HG03066 (cell line): Measurements from ENCODE around the gene UBE4B.

Experiments
- ATAC-seq: cut with Tn5 transposase; IDR thresholded peaks from one replicate; pipeline ENCODE4 v1.9.1; 2021; ENCODE audit warnings: low read depth; ENCODE audit not compliant: unreplicated experiment

The UBE4B gene

DNA sequence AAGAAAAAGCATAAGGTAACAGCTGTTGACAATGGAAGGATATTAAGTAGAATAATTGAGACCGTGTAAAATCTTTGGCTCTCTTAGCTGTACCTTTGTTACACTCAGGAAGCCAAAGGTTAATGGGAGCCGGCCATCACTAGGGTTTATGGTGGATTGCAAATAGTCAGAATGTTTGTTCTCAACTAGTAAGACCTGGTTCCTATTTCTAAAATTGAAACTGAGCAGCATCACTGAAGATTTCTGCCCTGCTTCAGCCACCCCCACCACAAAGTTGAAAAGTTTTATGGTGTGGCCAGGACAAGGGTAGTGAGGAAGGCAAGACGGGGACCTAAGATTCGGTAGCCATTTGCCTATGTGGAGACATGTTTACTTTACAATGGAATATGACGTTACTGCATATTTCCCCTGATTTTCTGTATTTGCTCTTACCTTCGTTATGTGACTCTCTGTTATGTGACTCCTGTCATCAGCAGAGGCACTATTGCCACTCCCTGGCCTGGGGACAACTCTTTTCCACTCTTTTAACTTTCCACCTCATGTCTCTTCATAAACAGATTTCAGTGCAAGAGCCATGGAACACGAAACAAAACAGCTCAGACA, 136.3 kb downstream of the UBE4B start:
- no peak for ATAC-seq

DNA sequence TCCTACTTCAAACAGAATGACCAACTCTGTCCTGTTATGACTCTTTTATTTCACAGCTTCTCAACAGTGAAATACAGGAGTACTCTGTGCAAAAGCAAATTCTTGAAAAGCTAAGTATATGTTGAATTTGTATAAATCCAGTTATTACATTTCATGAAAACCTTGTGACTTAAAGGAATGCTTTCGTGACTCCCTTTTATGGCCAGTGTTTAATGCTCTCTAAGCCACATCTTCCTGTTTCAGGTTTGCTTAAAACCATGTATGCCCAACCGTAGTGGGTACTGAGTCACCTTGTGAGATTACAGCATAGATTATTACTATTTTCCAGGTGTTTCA, 137.4 kb downstream of the UBE4B start:
- ATAC-seq = no peak

DNA sequence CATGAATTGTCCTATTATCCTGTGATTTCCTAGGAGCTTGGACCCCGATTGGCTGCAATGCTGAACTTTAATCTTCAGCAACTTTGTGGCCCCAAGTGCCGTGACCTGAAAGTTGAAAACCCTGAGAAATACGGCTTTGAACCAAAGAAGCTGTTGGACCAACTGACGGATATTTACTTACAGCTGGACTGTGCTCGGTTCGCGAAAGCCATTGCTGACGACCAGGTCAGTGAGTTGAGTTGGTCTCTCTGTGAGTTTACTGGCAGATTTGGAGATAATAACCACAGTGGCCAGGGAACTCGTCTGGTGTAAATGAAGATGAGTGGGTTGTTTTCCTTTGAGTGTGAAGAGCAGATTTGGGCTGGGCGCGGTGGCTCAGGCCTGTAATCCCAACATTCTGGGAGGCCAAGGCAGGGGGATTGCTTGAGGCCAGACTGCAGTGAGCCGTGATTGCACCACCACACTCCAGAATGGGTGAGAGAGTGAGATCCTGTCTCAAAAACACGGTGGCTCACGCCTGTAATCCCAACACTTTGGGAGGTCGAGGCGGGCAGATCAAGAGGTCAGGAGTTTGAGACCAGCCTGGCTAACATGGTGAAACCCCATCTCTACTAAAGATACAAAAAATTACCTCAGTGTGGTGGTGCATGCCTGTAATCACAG, 138.5 kb downstream of the UBE4B start:
- ATAC-seq = no peak

DNA sequence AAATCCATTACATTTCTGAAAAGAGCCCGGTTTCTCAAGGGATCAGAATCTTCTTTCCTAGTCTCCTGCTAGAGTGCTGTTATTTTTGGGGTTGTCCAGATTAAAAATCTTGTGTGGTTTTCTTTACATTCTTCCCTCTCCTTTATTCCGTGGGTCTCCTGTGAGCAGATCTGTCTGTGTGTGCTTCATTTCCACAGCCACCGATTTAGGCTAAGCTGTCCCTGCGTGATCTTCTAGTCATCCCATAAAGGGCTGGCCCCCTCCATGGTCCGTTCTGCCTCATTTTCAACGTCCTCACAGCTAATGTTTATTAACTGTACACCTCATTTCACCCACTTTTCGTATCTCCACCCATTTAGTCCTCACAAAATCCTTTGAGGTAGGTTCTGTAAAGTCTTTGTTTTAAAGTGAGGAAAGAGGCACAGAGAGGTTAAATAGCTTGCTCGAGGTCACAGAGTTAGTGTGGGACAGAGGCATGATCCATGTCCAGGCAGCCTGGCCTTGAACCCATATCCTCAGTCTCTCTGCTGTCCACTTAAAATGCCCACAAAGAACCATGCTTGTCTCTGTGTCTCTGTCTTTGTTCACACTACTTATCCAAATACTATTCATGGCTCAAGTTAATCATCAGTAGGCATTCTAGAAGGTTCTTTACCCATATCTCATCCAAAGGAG, 139.4 kb downstream of the UBE4B start:
- no peak for ATAC-seq

DNA sequence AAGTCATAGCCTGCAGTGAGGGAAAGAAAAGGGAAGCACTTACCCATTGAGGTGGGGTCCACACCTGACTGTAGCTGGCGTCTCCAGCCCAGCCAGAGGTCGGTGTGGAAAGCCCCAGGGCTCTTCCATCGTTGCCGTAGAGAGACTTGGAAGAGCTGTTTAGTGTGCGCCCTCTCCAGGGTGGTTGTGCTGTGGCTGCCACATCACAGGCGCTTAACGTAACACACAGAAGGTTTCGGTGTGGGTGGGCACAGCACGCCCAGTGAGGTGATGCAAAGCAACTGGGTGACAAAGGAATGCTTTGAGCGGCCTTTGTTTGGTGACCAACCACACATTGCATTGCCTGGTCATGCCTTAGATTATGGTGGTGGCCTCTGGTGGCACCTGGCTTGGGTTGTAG, 140.8 kb downstream of the UBE4B start:
- peak; percentile 60 for ATAC-seq

DNA sequence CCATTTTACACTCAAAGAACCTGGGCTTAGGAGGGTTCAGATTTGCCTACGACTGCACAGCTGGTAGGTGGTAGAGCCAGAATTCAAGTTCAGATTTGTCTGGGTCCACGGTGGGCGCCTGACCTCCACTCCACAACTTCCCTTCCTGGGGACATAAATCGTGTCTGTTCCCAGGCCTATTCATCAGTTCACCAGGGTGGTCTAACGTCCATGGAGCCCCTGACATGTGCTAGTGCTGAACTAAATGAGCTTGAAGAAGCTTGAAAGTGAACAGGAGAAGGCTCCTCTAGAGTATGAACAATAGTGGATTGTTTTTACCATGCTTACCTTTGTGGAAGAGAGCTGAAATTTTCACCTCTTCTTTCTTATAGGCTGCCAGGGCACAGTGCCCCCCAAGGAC, 145.1 kb downstream of the UBE4B start:
- no peak for ATAC-seq

DNA sequence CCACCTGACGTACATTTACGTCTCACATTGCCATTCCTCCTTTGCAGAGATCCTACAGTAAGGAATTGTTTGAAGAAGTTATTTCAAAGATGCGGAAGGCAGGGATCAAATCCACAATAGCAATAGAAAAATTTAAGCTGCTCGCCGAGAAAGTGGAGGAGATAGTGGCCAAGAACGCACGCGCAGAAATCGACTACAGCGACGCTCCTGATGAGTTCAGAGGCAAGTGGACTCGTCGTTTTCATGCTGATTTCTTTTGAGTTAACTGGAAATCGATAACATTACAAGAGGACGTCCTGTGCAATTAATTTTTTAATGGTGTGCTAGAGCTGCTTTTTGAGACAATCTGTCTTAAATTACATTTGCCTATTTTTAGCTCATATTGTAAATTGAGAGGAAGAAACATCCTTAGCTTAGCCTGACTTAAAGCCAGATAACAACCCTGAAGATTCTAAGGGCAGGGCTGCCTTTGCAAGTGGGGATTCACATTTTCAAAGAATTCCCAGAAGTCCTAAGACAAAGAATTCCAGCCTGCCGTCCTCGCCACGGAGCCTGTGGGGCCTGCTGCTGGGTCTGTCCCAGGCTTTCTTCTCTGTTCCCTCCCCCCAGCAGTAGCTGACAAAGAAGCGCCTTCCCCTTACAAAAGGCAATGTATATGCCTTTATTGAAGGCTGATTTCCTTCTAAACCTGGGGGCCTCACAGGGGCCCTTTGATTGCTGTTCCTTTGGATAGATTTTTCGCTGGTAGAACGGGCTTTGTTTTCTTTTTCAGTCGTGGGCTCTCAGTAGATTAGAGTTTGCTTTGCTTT, 146.0 kb downstream of the UBE4B start:
- ATAC-seq = no peak

DNA sequence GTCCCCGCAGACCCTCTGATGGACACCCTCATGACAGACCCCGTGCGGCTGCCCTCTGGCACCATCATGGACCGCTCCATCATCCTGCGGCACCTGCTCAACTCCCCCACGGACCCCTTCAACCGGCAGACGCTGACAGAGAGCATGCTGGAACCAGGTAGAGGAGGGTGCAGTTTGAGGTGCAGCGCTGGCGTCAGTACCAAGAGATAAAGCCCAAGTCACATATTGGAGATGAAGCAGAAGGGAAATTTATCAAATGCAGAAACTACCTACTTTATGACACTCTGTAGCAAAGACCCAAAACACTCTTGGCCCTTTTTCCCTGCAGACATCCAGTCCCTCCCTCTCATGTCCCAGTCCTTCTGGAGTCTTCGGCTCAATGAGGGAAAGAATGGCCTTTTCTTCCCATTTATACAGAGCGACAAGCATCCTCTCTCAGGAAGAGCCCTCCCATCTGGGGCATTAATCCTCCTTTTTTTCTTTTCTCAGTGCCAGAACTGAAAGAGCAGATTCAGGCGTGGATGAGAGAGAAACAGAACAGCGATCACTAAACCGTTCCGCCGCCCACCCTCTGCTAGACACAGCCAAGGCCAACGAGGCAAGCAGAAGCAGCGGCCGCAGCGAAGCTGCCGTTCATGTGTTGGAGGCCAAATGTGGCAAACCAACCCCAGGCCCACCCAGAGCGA, 146.8 kb downstream of the UBE4B start:
- ATAC-seq = no peak

DNA sequence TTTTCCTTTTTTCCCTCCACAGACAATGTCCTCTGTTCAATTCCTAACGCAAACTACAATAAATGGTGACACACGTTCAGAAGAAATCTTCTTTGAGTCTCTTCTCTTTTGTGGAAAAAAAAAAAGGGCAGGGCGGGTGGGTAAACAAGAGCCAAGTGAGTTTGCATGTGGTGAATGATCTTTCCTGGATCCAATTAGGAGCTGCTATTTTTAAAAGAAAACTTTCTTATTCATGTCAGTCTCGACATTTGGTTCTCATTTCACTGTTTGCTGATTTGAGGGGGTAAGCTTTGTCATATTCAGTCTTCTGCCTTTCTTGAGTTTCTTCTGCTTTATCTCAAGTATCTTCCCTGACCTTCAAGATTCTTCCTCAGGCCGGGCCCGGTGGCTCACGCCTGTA, 148.4 kb downstream of the UBE4B start:
- no peak for ATAC-seq

DNA sequence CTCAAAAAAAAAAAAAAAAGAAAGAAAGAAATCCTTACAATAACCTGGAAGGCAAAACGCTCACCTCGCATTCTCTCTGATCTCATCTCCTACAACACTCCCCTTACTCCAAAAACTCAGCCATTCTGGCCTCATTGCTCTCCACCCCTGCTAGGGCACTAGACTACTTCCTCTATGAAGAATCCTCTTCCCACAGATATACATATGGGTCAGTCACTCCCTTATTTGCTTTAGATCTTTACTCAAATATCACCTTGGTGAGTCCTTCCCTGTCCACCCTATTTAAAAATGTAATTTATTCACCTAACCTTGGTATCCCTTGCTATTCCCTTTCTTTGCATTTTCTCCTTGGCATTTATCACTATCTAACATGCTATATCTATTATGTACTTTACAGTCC, 153.0 kb downstream of the UBE4B start:
- ATAC-seq = no peak

DNA sequence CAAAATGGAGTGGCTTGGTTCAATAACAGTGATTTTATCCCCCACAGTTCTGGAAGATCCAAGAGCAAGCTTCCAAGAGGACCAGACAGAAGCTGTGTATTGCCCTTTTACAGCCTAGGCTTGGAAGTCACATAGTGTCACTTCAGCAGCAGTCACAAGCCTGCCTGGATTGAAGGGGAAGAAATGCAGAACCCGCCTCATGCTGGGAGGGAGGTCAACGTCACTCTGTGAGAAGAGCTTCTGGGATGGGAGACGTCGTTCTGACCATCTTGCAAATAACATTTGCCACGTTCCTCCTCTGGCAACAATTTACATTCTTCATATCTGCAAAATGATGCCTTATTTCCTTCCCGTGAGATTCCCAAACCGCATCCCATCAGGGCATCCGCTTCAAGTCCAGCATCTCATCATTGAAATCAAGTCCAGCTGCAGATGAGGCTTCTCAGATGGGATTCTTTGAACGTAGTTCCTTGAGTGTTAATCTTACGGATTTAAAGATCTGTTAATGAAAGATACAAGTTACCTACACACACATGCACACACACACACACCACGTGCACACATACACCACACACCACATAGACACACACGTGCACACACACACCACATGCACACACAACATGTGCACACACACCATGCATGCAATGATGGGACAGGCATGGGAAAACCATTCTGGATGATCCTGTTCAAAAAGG, 153.7 kb downstream of the UBE4B start:
- ATAC-seq = no peak

DNA sequence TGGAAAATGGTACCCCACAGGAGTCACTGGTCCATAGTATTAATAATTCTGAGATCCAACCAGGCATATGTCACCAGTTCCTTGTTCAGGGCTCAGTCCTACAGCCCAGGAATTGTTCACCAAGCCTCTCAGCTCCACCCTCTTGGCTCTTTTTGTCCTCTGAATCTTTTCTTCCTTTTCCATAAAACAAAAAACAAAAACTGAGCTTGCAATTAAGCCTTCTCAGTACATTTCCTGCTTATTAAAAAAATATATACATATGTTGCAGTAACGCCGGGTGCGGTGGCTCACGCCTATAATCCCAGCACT, 154.2 kb downstream of the UBE4B start:
- no peak for ATAC-seq

DNA sequence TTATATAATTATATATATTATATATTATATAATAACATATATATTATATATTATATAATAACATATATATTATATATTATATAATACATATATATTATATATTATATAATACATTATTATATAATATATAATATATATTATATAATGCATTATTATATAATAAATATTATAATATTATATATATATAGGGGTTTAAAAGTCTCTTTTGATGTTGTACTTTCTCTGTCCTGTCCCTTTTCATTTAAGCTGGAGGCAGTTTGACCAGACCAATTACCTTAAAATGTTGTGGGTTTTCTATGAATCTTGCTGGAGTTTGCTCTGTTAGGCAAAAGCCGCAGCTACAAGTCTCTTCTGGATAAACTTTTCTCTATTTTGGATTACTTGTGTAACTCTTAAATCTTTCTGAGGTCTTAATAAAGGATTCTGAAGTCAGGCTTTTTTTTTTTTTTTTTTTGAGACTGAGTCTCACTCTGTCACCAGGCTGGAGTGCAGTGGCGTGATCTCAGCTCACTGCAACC, 155.4 kb downstream of the UBE4B start:
- ATAC-seq = no peak

DNA sequence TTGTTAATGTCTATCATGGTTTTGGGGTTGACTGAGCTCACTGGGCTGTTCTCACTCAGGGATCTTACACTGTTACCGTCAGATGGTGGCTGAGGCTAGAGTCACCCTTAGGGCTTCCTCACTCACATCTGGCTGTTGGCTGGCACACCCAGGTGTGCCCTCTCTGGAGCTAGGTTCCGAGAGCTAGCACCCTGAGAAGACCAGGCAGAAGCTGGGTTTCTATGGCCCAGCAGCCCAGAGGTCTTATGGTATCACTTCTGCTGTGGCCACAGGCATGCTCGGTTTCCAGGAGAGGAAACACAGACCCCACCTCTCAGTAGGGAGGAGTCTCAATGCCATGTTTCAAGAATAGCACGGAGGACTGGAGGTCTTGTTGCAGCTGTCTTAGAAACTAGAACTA, 156.9 kb downstream of the UBE4B start:
- ATAC-seq = no peak

DNA sequence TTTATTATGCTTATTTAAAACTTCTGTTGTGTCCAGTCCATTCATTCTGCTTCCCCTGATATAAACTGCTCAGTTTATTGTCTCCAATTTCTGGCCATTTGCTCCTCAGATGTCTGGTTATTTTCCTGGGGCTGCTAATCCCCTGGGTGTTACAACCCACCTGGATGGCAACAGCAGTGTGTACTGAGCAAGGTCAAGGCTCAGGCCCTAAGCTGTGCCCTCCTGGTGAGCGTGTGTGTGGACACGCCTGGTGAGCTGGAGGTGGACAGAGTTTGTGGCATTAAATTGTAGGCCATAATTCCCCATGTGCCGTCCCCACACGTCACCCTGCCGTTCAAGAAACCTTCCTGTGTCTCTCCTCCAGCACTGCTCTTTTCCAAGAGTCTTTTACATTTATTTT, 159.5 kb downstream of the UBE4B start:
- no peak for ATAC-seq

DNA sequence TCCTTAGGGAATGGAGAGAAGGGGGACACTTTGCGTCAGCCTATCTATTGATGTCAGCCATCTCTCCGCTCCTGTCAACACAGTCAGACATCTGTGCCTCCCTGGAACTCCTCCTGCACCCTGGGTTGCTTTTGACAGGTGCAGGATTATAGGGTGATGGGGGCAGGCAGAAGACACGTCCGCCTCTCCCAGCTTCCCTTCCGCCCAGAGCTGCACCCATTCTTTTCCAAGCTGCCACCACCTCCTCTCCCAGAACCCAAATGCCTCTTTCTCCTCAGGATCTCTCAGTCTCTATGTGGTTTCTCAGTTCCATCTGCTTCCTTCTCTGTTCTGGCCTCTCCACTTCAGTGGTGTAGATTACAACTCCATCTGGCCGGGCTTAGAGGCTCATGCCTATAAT, 160.5 kb downstream of the UBE4B start:
- no peak for ATAC-seq

DNA sequence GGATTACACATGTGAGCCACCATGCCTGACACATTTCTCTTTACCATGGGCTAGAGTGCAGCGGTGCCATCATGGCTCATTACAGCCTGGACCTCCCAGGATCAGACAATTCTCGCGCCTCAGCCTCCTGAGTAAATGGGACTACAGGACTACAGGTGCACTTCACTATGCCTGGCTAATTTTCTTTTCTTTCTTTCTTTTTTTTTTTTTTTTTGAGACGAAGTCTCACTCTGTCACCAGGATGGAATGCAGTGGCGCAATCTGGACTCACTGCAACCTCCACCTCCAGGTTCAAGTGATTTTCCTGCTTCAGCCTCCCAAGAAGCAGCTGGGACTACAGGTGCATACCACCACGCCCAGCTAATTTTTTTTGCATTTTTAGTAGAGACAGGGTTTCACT, 162.8 kb downstream of the UBE4B start:
- ATAC-seq = no peak

DNA sequence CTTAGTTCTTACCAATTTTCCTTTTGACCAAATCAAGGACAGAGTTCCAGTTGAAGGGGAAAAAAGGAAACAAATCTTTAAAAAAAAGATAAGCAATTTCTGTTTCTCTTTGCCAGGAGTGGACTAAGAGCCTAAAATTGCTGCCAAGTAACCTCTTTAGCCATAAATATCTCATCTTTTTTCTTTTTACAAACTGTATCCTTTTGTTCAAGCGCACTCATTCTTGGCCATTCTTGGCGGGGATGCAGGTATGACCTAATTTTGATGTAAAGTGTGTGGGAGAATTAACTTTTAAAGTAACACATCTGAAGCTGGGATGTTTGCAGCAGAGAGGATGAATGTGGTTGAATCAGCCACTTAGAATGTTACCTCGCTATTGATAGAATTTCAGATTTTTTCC, 164.2 kb downstream of the UBE4B start:
- ATAC-seq = no peak

DNA sequence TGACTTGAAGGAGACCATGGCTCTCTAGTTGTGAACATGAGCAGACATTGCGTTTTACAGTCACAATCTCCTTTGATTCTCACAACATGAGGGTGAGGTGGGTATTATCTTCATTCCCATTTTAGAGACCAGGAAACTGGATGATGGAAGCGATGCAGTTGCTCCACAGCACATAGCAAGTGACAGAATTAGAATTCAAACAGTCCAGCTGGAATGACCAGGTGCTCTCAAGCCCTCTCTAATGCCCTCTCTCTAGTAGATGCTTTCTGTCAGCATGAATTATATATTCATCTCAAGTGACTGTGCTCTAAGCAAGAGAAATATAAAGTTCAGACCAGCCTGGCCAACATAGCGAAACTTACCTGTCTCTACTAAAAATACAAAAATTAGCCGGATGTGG, 167.9 kb downstream of the UBE4B start:
- no peak for ATAC-seq

DNA sequence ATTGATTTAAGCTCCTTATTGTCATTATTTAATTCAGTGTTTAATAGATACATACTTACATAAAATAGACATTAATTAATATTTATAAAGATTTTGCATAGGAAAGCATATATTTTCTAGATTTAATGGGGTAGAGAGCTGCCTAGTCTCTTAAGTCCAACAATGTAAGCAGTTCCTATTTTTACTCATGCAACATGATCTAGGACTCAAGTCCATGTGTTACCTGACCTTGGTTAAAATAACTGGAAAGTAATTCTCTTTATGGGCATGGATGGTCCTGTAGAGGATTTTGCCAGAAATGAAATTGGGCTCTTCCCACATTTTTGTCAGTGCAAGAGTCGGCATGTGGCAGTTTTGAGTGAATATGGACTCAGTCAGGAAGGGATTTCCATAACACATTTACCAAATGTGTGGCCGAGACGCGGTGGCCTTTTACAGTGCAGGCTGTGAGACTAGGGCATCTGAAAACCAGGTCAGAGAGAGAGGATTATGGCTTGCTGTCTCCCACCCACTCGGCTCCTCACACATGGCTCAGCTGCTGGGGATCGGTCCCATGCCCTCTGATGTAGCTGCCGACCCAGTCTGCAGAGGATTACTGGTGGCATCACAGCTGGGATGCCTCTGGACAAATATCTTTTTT, 171.4 kb downstream of the UBE4B start:
- ATAC-seq = no peak
